HepG2 (cell line): ENCODE results near the gene C2orf81. TPM values are rescaled to one million over a fixed set of nuclear protein-coding genes. Genes with fewer than 3 reads are reported as not detected.
A peak's percentile ranks its signal among the peaks of the same experiment; 100 is the strongest.

Source experiments
- ATAC-seq: fragments of 200-7000 bp; cut with Tn5 transposase; 3 replicates; pipeline ENCODE4 v1.9.1; 2020; ENCODE audit warnings: mild to moderate bottlenecking, moderate library complexity
- BruUV-seq: library from RNA; stranded (reverse); fragments of 400-500 nt; replicated peaks from 2 replicates; lab custom pipeline; 2021; lab: Mats Ljungman, UMichigan
- CTCF ChIA-PET: fragments of 300-600 bp; formaldehyde crosslinking; extraction: SDS; loops from one replicate; lab custom pipeline; 2021; ENCODE audit warnings: low total read pairs, inconsistent platforms, low intra/inter-chr PET ratio; lab: Yijun Ruan, JAX
- POLR2A ChIA-PET: fragments of 350-600 bp; sonication (Branson Sonifier 250); formaldehyde crosslinking; loops from one replicate; lab custom pipeline; 2020; ENCODE audit warnings: antibody characterized with exemption, inconsistent platforms; lab: Yijun Ruan, JAX
- DNase-seq: peaks from one replicate; pipeline ENCODE4 v3.0.0-alpha.2; 2015; ENCODE audit warnings: low spot score
- FAIRE-seq: peaks from 3 replicates; lab custom pipeline; 2011; peaks lifted over from hg19 to GRCh38; lab: Jason Lieb, UNC
- H2AFZ ChIP-seq: one replicate; pipeline ENCODE4 v1.6.1; 2011; ENCODE audit warnings: low read length, inconsistent platforms
- H3K27ac ChIP-seq: fragments of 300-600 bp; 3 replicates; pipeline ENCODE4 v1.8.0; 2011; ENCODE audit warnings: mixed run types, mild to moderate bottlenecking, mixed read lengths, low read length, inconsistent platforms; ENCODE audit not compliant: insufficient read depth; ENCODE audit errors: extremely low read length
- H3K27me3 ChIP-seq, 2 experiments: fragments of 200-600 bp in 1 of 2; 2 replicates in 1 of 2; 3 replicates in 1 of 2; pipeline versions ENCODE4 v1.6.0 to v1.8.0; 2011; ENCODE audit warnings: low read length in 2 of 2, mild to moderate bottlenecking in 2 of 2, moderate library complexity in 2 of 2, inconsistent platforms in 1 of 2; ENCODE audit not compliant: insufficient read depth in 2 of 2, control insufficient read depth in 1 of 2
- H3K36me3 ChIP-seq, 2 experiments: fragments of 200-600 bp in 1 of 2; replicated peaks in 1 of 2; 2 replicates in 1 of 2; 3 replicates in 1 of 2; pipeline versions ENCODE4 v1.5.1 to v1.8.0; 2011; ENCODE audit warnings: low read length in 2 of 2, inconsistent platforms in 1 of 2; ENCODE audit not compliant: insufficient read depth in 2 of 2, control insufficient read depth in 1 of 2
- H3K4me1 ChIP-seq: 2 replicates; pipeline ENCODE4 v1.5.1; 2012; ENCODE audit warnings: low read length, inconsistent platforms; ENCODE audit not compliant: insufficient read depth
- H3K4me2 ChIP-seq: 2 replicates; pipeline ENCODE4 v1.6.0; 2011; ENCODE audit warnings: low read depth, low read length, inconsistent platforms
- H3K4me3 ChIP-seq, 3 experiments: fragments of 200-600 bp in 1 of 3; sonication (generic), shearing (Covaris generic) in 1 of 3; replicated peaks in 1 of 3; 2 replicates each; pipeline ENCODE4 v1.5.1; 2011 to 2016; ENCODE audit warnings: low read length in 3 of 3, inconsistent platforms in 2 of 3, low read depth in 2 of 3, mild to moderate bottlenecking in 2 of 3, control low read depth in 1 of 3, mixed read lengths in 1 of 3; ENCODE audit not compliant: insufficient read depth in 1 of 3
- H3K79me2 ChIP-seq: one replicate; pipeline ENCODE4 v1.6.1; 2011; ENCODE audit warnings: low read length, inconsistent platforms; ENCODE audit not compliant: insufficient read depth
- H3K9ac ChIP-seq: 2 replicates; pipeline ENCODE4 v1.6.0; 2011; ENCODE audit warnings: mild to moderate bottlenecking, low read depth, low read length, inconsistent platforms; ENCODE audit not compliant: insufficient read depth
- H3K9me3 ChIP-seq: 2 replicates; pipeline ENCODE4 v1.5.1; 2012; ENCODE audit warnings: mild to moderate bottlenecking, low read length
- H4K20me1 ChIP-seq: 2 replicates; pipeline ENCODE4 v1.6.0; 2011; ENCODE audit warnings: inconsistent platforms, mild to moderate bottlenecking, low read length, moderate library complexity; ENCODE audit not compliant: insufficient read depth
- DZIP1 ChIP-seq: sonication (generic); formaldehyde crosslinking; IDR thresholded peaks from 2 replicates; pipeline ENCODE4 v1.5.0; 2020; ENCODE audit warnings: mild to moderate bottlenecking, missing genetic modification reagents
- HBP1 ChIP-seq: IDR thresholded peaks from 2 replicates; pipeline ENCODE4 v1.6.1; 2016; ENCODE audit warnings: low read depth, control low read depth
- HNRNPUL1 ChIP-seq: fragments of 200-400 bp; formaldehyde crosslinking; IDR thresholded peaks from 2 replicates; pipeline ENCODE4 v1.6.1; 2017; ENCODE audit warnings: low read depth, mild to moderate bottlenecking, low read length, moderate library complexity
- RNF219 ChIP-seq: sonication (generic); formaldehyde crosslinking; IDR thresholded peaks from 2 replicates; pipeline ENCODE4 v1.5.0; 2020; ENCODE audit warnings: mild to moderate bottlenecking, missing genetic modification reagents
- U2AF2 ChIP-seq: fragments of 200-400 bp; formaldehyde crosslinking; IDR thresholded peaks from 2 replicates; pipeline ENCODE4 v1.6.1; 2017; ENCODE audit warnings: low read depth, mild to moderate bottlenecking, low read length
- XBP1 ChIP-seq: sonication (generic); formaldehyde crosslinking; IDR thresholded peaks from 2 replicates; pipeline ENCODE4 v1.5.0; 2020; ENCODE audit warnings: missing genetic modification reagents
- ZNF224 ChIP-seq: sonication (generic); formaldehyde crosslinking; IDR thresholded peaks from 2 replicates; pipeline ENCODE4 v1.5.0; 2020; ENCODE audit warnings: mild to moderate bottlenecking, missing genetic modification reagents
- ZNF230 ChIP-seq: sonication (generic); formaldehyde crosslinking; IDR thresholded peaks from 2 replicates; pipeline ENCODE4 v1.4.0; 2020; ENCODE audit warnings: mild to moderate bottlenecking, missing genetic modification reagents
- ZNF383 ChIP-seq: sonication (generic); formaldehyde crosslinking; IDR thresholded peaks from 2 replicates; pipeline ENCODE4 v1.4.0; 2020; ENCODE audit warnings: missing genetic modification reagents, mild to moderate bottlenecking, borderline replicate concordance
- ZNF629 ChIP-seq: sonication (generic); formaldehyde crosslinking; conservative IDR thresholded peaks from 2 replicates; pipeline ENCODE4 v1.5.0; 2020; ENCODE audit warnings: missing genetic modification reagents
- WGBS: methylation state at CpG from one replicate; pipeline ENCODE4 v1.1.6; 2017; ENCODE audit warnings: low lambda C conversion rate; 5-methylcytosine and 5-hydroxymethylcytosine counted together
- in situ Hi-C: cut with HindIII; loops from 2 replicates; pipeline ENCODE4 v1.10.0; 2017; ENCODE audit warnings: low pct_unique_long_range_greater_than_20kb; ENCODE audit not compliant: extremely low pct_ligation_motif_present
- intact Hi-C: fragments of 100-400 bp; cut with micrococcal nuclease; formaldehyde crosslinking; loops from one replicate; pipeline ENCODE4 v1.10.0; 2022; ENCODE audit not compliant: unreplicated experiment
- polyA plus RNA-seq, 8 experiments: library from polyadenylated mRNA; depleted of rRNA in 3 of 8; stranded (reverse) in 7 of 8; unstranded in 1 of 8; fragments of >200 nt; fragmentation: Illumina TruSeq in 4 of 8; extraction: Trizol in 4 of 8; gene quantifications; 2 replicates each; pipeline versions ENCODE4 v1.2.1 to v1.2.3, GENCODE V29; 2011 to 2016; ENCODE audit warnings: low read depth in 4 of 8, missing spikeins in 1 of 8, mixed read lengths in 1 of 8; ENCODE audit not compliant: insufficient read depth in 1 of 8
- total RNA-seq, 5 experiments: library from RNA; depleted of rRNA; stranded (reverse); fragments of >200 nt; fragmentation: Illumina TruSeq; extraction: Trizol; gene quantifications; 2 replicates each; pipeline ENCODE4 v1.2.3, GENCODE V29; 2016; ENCODE audit warnings: low read depth in 1 of 5
- TF ChIP-seq, protein P1 (sequence below): sonication (generic); formaldehyde crosslinking; IDR thresholded peaks from 2 replicates; pipeline ENCODE4 v1.4.0; 2020; ENCODE audit warnings: missing genetic modification reagents, borderline replicate concordance

Gene C2orf81
- total and polyA plus RNA-seq, 2 of the 13 experiments (the other 11 are each of a cell fraction or from before 2014, with no cell fraction given), result 0.15 to 0.17 TPM

DNA sequence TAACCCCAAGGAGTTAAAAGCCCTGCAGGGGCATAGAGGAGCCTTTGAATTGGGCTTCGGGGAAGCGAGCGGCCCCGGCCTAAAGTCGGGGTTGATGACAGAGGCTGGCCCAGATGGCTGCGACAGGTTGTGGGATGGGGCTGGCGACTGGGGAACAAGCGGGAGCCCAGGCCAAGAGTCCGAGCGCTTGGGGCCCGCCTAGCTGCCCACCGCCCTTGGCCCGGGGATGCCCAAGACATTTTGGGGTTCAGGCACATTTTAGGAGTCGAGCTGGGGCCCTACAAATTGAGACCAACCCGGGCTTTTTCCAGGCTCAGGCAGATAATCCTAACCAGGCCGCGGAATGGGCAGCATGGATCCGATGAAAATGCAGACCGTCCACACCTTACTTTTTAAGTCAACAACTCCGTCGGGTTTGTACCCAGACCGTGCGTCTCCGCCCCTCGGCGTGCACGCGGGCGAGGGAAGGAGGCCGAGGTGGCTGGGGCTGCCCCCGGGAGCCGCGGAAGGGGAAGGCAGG, 19.8 kb upstream of the C2orf81 start:
- H3K9me3 ChIP-seq, result no peaks in the 10 kb centered on the region
- H3K27ac ChIP-seq, result peak overlapping the region; percentile 91
- ATAC-seq, result peak; percentile 30
- H3K36me3 ChIP-seq, result peaks cover 15 to 33% of the 10 kb centered on the region in 2 experiments
- in situ Hi-C loops (no loop called here), intact Hi-C loops (loop anchor here (2.0 kb wide), 1 partner anchor 60 kb away; no protein-coding TSS in a partner anchor)
- ChIA-PET POLR2A (interaction anchor here (1.5 to 11.6 kb wide), 8 partner anchors 13 to 62 kb away, joined by 4 to 342 read pairs (median 20); partner anchors contain the start of genes C2orf81, CCDC142, INO80B and MRPL53), CTCF (no interaction called here)
- H3K4me1 ChIP-seq, result peaks cover 65% of the 10 kb centered on the region
- peaks cover 57% of the 10 kb centered on the region for H3K79me2 ChIP-seq
- peak overlapping the region; percentile 91 for H3K9ac ChIP-seq
- no peaks in the 10 kb centered on the region; a peak in 1 of 5 replicates for H3K27me3 ChIP-seq
- H4K20me1 ChIP-seq, result peaks cover 41% of the 10 kb centered on the region
- peak overlapping the region; percentile 76 to 94 (median 93) for H3K4me3 ChIP-seq
- WGBS, result under 1% methylated on average over 32 of the region's 33 CpGs
- no peak overlapping the region for H2AFZ ChIP-seq
- no TSS peak for BruUV-seq
- H3K4me2 ChIP-seq, result peak overlapping the region; percentile 95
- FAIRE-seq, result no peak
- no peak for DNase-seq
- TF ChIP-seq RNF219 (CRISPR knock-in tag) (0 out of 2 replicates have a peak, but pooled peaks have one; percentile 5), XBP1 (CRISPR knock-in tag) (no peak), HNRNPUL1 (no peak), ZNF230 (no peak; the same call in 1 of the 2 replicates), HBP1 (CRISPR knock-in tag) (no peak), ZNF224 (CRISPR knock-in tag) (0 out of 2 replicates have a peak, but pooled peaks have one; percentile 11), ZNF629 (CRISPR knock-in tag) (no peak), ZNF383 (CRISPR knock-in tag) (no peak), DZIP1 (CRISPR knock-in tag) (0 out of 2 replicates have a peak, but pooled peaks have one; percentile 12), U2AF2 (0 out of 2 replicates have a peak, but pooled peaks have one; percentile 15)
- TF ChIP-seq, protein P1, sequence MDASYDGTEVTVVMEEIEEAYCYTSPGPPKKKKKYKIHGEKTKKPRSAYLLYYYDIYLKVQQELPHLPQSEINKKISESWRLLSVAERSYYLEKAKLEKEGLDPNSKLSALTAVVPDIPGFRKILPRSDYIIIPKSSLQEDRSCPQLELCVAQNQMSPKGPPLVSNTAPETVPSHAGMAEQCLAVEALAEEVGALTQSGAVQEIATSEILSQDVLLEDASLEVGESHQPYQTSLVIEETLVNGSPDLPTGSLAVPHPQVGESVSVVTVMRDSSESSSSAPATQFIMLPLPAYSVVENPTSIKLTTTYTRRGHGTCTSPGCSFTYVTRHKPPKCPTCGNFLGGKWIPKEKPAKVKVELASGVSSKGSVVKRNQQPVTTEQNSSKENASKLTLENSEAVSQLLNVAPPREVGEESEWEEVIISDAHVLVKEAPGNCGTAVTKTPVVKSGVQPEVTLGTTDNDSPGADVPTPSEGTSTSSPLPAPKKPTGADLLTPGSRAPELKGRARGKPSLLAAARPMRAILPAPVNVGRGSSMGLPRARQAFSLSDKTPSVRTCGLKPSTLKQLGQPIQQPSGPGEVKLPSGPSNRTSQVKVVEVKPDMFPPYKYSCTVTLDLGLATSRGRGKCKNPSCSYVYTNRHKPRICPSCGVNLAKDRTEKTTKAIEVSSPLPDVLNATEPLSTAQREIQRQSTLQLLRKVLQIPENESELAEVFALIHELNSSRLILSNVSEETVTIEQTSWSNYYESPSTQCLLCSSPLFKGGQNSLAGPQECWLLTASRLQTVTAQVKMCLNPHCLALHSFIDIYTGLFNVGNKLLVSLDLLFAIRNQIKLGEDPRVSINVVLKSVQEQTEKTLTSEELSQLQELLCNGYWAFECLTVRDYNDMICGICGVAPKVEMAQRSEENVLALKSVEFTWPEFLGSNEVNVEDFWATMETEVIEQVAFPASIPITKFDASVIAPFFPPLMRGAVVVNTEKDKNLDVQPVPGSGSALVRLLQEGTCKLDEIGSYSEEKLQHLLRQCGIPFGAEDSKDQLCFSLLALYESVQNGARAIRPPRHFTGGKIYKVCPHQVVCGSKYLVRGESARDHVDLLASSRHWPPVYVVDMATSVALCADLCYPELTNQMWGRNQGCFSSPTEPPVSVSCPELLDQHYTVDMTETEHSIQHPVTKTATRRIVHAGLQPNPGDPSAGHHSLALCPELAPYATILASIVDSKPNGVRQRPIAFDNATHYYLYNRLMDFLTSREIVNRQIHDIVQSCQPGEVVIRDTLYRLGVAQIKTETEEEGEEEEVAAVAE (CRISPR knock-in tag), result no peak
